GM13977 (cell line): Measurements from ENCODE around the gene CWC22.
"Not testable (repeated sequence)": the region's sequence is repeated elsewhere in the genome, so short reads cannot be mapped to it uniquely, and the experiment has no call there.

ENCODE experiments used
- DNase-seq: peaks from one replicate; pipeline ENCODE4 v3.0.0; 2012; ENCODE audit warnings: low spot score
- CTCF ChIP-seq: IDR thresholded peaks from 2 replicates; pipeline ENCODE4 v1.5.1; 2012; ENCODE audit warnings: mild to moderate bottlenecking, control low read depth; ENCODE audit not compliant: insufficient read depth; ENCODE audit errors: extremely low read depth, missing control alignments
- in situ Hi-C: fragments of 300-500 bp; cut with MboI; formaldehyde crosslinking; loops from one replicate; pipeline ENCODE4 v1.12.0; 2022; ENCODE audit warnings: low sequenced_read_pairs, low pct_unique_long_range_greater_than_20kb, mixed read lengths, inconsistent platforms; ENCODE audit not compliant: unreplicated experiment

Gene CWC22

GRCh38 chr2:180006781-180007579 is at the start of gene CWC22:
Gene CWC22, minus strand, starts transcription at chr2:180007297. Its CDS starts 13,956 bp downstream, at chr2:179993341.
- in situ Hi-C loops: no loop called here
- no peak for TF ChIP-seq CTCF
- peak; percentile 66 for DNase-seq

DNA sequence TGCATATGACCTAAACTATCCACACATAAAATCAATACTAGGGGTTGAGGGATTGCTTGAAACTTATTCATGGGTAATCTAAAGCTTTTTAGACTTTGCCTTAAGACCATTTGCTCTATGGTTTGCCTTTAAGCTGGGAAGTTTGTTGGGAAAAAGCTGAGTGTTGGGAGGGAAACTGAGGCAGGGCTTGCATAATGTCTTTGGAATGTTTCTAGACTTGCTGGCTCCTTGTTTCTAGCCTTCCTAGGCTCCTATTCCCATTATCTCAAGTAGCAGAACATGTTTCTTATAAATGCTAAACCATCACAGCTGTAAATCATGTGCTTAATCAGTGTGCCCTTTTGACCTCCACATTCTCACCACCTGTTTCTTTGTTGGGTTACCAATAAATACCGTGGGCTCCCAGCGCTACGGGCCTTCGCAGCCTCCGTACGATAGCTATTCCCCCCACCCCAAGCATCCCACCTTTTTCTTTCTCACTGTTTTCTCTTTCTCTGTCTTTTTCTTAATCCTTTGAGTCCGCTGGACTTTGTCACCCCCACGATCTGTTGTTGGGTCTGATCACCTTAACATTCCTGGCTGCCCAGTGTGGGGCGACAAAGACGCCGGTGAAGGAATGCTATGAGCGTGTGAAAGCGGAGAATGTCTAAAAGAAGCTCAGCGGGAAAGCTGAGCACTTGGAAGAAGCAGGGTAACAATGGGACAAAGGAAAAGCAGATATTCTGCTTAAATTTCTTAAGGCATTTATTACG is 49.4 kb upstream of the CWC22 start:
- no peak for DNase-seq
- in situ Hi-C loops: no loop called here
- TF ChIP-seq CTCF: no peak

GRCh38 chr2:180054576-180054975 is 47.5 kb upstream of the CWC22 start:
- in situ Hi-C loops, DNase-seq: not testable (repeated sequence)

GRCh38 chr2:180050246-180050645 is 43.1 kb upstream of the CWC22 start:
- DNase-seq: no peak
- in situ Hi-C loops: no loop called here
- no peak for TF ChIP-seq CTCF

GRCh38 chr2:180048251-180048650 is 41.2 kb upstream of the CWC22 start:
- in situ Hi-C loops: no loop called here
- DNase-seq: no peak
- no peak for TF ChIP-seq CTCF

- in situ Hi-C loops: no loop called here
- no peak for DNase-seq
- TF ChIP-seq CTCF: no peak
These were observed 39.7 kb upstream of the CWC22 start for GRCh38 chr2:180046776-180047175.

DNA sequence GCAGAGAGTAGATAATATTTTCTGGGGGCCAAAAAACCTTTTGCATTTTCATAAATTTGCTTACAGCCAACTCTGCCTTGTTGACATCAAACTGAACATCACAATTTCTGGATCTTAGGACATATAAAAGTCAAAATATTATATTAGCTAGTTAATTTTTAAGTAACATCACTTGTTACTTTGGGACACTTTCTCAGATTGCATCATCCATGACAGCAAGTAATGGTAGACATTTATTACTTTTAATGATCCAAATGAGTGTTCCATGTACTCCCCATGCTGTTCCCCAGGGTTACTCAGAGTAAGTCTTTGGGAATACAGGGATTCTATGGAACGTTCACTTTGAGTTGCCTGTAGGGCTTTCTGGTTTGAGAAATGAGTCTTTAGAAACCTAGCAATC is 39.1 kb upstream of the CWC22 start:
- in situ Hi-C loops: no loop called here
- no peak for TF ChIP-seq CTCF
- DNase-seq: no peak
